Fibroblast of lung (primary cell): Measurements from ENCODE around the gene TANC1. TPM values are rescaled to one million over a fixed set of nuclear protein-coding genes. Genes with fewer than 3 reads are reported as not detected.

ENCODE experiments used
- DNase-seq, 2 donors: peaks; one replicate each; pipeline versions ENCODE4 v3.0.0 to v3.0.0-alpha.2; 2010; ENCODE audit warnings: low read depth in 2 of 2
- H2AFZ ChIP-seq: 2 replicates; pipeline ENCODE4 v1.5.1; 2012; ENCODE audit warnings: low read length, control low read depth, inconsistent platforms
- H3K27ac ChIP-seq: 2 replicates; pipeline ENCODE4 v1.5.1; 2011; ENCODE audit warnings: low read length, control low read depth; ENCODE audit not compliant: insufficient read depth
- H3K27me3 ChIP-seq: 2 replicates; pipeline ENCODE4 v1.5.1; 2011; ENCODE audit warnings: mild to moderate bottlenecking, low read length; ENCODE audit not compliant: control insufficient read depth, insufficient read depth
- H3K36me3 ChIP-seq: 2 replicates; pipeline ENCODE4 v1.5.1; 2011; ENCODE audit warnings: low read length; ENCODE audit not compliant: control insufficient read depth, insufficient read depth
- H3K4me1 ChIP-seq: 2 replicates; pipeline ENCODE4 v1.5.1; 2011; ENCODE audit warnings: low read length; ENCODE audit not compliant: control insufficient read depth, insufficient read depth; ENCODE audit errors: extremely low read depth
- H3K4me2 ChIP-seq: 2 replicates; pipeline ENCODE4 v1.5.1; 2011; ENCODE audit warnings: low read length, control low read depth; ENCODE audit not compliant: insufficient read depth; ENCODE audit errors: extremely low read depth
- H3K4me3 ChIP-seq, 4 experiments: fragments of 200-600 bp in 1 of 4; sonication (generic) in 1 of 4; replicated peaks in 1 of 4; 2 replicates each; pipeline ENCODE4 v1.5.1; 2011 to 2016; ENCODE audit warnings: low read length in 4 of 4, low read depth in 3 of 4, mild to moderate bottlenecking in 3 of 4, control low read depth in 2 of 4, inconsistent platforms in 1 of 4, mixed read lengths in 1 of 4; ENCODE audit not compliant: insufficient read depth in 1 of 4; ENCODE audit errors: control extremely low read depth in 1 of 4
- H3K79me2 ChIP-seq: 2 replicates; pipeline ENCODE4 v1.5.1; 2012; ENCODE audit warnings: mild to moderate bottlenecking, low read length, inconsistent platforms; ENCODE audit not compliant: control insufficient read depth, insufficient read depth
- H3K9ac ChIP-seq: 2 replicates; pipeline ENCODE4 v1.5.1; 2011; ENCODE audit warnings: mild to moderate bottlenecking, low read length, control low read depth; ENCODE audit not compliant: insufficient read depth
- H3K9me3 ChIP-seq: 2 replicates; pipeline ENCODE4 v1.5.1; 2012; ENCODE audit warnings: low read depth, low read length; ENCODE audit not compliant: control insufficient read depth, insufficient read depth
- H4K20me1 ChIP-seq: 2 replicates; pipeline ENCODE4 v1.5.1; 2011; ENCODE audit warnings: low read length; ENCODE audit not compliant: control insufficient read depth, insufficient read depth; ENCODE audit errors: extremely low read depth
- CTCF ChIP-seq, 2 donors: IDR thresholded peaks in 1 of 2; conservative IDR thresholded peaks in 1 of 2; 1 replicate in 1 of 2; 2 replicates in 1 of 2; pipeline ENCODE4 v1.5.1; 2011 to 2012; ENCODE audit warnings: low read length in 2 of 2, control low read depth in 1 of 2, inconsistent platforms in 1 of 2, low read depth in 1 of 2, mild to moderate bottlenecking in 1 of 2
- EZH2 ChIP-seq: IDR thresholded peaks from 2 replicates; pipeline ENCODE4 v1.5.1; 2012; ENCODE audit warnings: low read length, control low read depth, mild to moderate bottlenecking; ENCODE audit errors: missing control alignments
- polyA plus RNA-seq, 2 donors: library from polyadenylated mRNA; depleted of rRNA in 1 of 2; stranded (reverse) in 1 of 2; unstranded in 1 of 2; fragments of >200 nt; gene quantifications; 2 replicates each; pipeline ENCODE4 v1.2.1, GENCODE V29; 2011 to 2012; ENCODE audit warnings: missing spikeins in 1 of 2
- total RNA-seq: library from RNA; depleted of rRNA; stranded (reverse); fragments of >200 nt; gene quantifications from 2 replicates; pipeline ENCODE4 v1.2.1, GENCODE V29; 2014

Gene TANC1
- total and polyA plus RNA-seq, 2 donors (not counting 1 experiment from before 2014, with no cell fraction given), result 32.7 to 41.9 TPM

GRCh38 chr2:159201360-159202063, 233.1 kb downstream of the TANC1 start:
- DNase-seq, result peak; percentile 21 to 52
- H3K9ac ChIP-seq, result no peak overlapping the region
- peaks cover 17% of the 10 kb centered on the region for H3K4me1 ChIP-seq
- no peaks in the 10 kb centered on the region for H3K27me3 ChIP-seq
- no peaks in the 10 kb centered on the region for H3K9me3 ChIP-seq
- H3K4me3 ChIP-seq, result no peak overlapping the region
- no peaks in the 10 kb centered on the region for H4K20me1 ChIP-seq
- H3K36me3 ChIP-seq, result peaks cover 8% of the 10 kb centered on the region
- H3K27ac ChIP-seq, result peak overlapping the region; percentile 72
- TF ChIP-seq EZH2 (no peak), CTCF (conservative IDR thresholded peaks at IDR 0.05 in 1 of 2, IDR thresholded peaks at IDR 0.05 in 1 of 2; ENCODE audit: low read depth in 1 of 2, low read length in 2 of 2) (peak in 1 of 2 donors; percentile 4)
- no peak overlapping the region for H3K4me2 ChIP-seq
- no peak overlapping the region for H2AFZ ChIP-seq
- H3K79me2 ChIP-seq, result no peaks in the 10 kb centered on the region

GRCh38 chr2:159202568-159203071, 234.2 kb downstream of the TANC1 start:
- peaks cover 5% of the 10 kb centered on the region for H3K36me3 ChIP-seq
- peak overlapping the region; percentile 60 for H3K4me2 ChIP-seq
- no peak for TF ChIP-seq CTCF (conservative IDR thresholded peaks at IDR 0.05 in 1 of 2, IDR thresholded peaks at IDR 0.05 in 1 of 2; ENCODE audit: low read depth in 1 of 2, low read length in 2 of 2)
- TF ChIP-seq EZH2, result no peak
- H3K9ac ChIP-seq, result no peak overlapping the region
- no peak overlapping the region for H2AFZ ChIP-seq
- H3K27ac ChIP-seq, result peak overlapping the region; percentile 72
- peaks cover 17% of the 10 kb centered on the region for H3K4me1 ChIP-seq
- H4K20me1 ChIP-seq, result no peaks in the 10 kb centered on the region
- peak; percentile 98 to 100 for DNase-seq
- H3K27me3 ChIP-seq, result no peaks in the 10 kb centered on the region
- no peaks in the 10 kb centered on the region for H3K79me2 ChIP-seq
- H3K9me3 ChIP-seq, result no peaks in the 10 kb centered on the region
- H3K4me3 ChIP-seq, result no peak overlapping the region

- TF ChIP-seq CTCF (conservative IDR thresholded peaks at IDR 0.05 in 1 of 2, IDR thresholded peaks at IDR 0.05 in 1 of 2; ENCODE audit: low read depth in 1 of 2, low read length in 2 of 2), result no peak
- no peak for TF ChIP-seq EZH2
- no peaks in the 10 kb centered on the region for H4K20me1 ChIP-seq
- no peak for DNase-seq
- H2AFZ ChIP-seq, result no peak overlapping the region
- H3K4me2 ChIP-seq, result no peak overlapping the region
- peaks cover 17% of the 10 kb centered on the region for H3K4me1 ChIP-seq
- no peak overlapping the region for H3K4me3 ChIP-seq
- no peak overlapping the region for H3K9ac ChIP-seq
- H3K27ac ChIP-seq, result no peak overlapping the region
- H3K9me3 ChIP-seq, result no peaks in the 10 kb centered on the region
- H3K27me3 ChIP-seq, result no peaks in the 10 kb centered on the region
- no peaks in the 10 kb centered on the region for H3K79me2 ChIP-seq
- no peaks in the 10 kb centered on the region for H3K36me3 ChIP-seq
Measured at GRCh38 chr2:159204381-159205144, 236.1 kb downstream of the TANC1 start.
